ENCODE results near the gene EPS15. TPM values are rescaled to one million over a fixed set of nuclear protein-coding genes. Genes with fewer than 3 reads are reported as not detected.

EPS15 gene
- total RNA-seq, 1 experiment from 2014 or later = 37.1 TPM

DNA sequence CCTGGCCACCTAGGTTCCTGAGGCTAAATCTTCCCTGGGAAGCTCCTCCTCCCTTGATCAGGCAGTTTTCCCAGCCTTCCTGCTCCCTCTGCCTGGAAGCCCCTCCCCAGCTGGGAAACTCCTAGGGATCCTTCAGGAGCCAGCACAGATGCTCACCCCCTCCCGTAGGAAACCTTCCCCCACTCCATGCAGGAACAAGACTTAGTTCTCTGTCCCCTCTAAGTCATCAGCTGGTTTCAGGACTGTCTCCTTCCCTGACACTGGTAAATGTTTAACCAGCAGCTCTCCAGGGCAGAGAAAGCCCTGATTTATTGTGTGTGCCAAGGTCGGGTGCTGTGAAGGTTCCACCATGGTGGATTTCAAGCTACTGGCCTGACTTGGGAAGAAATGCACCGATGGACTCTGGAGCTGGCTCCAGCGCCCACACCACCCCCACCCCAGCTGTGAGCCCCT, 213.7 kb downstream of the EPS15 start (continued):
- TF ChIP-seq E2F1 (CRISPR knock-in tag; IDR thresholded peaks at IDR 0.05) (no peak), CREM (CRISPR knock-in tag; IDR thresholded peaks at IDR 0.05) (no peak), SP1 (CRISPR knock-in tag; conservative IDR thresholded peaks at IDR 0.05) (no peak), TCF7 (CRISPR knock-in tag; IDR thresholded peaks at IDR 0.05; ENCODE audit: low read depth) (no peak), TEAD4 (CRISPR knock-in tag; IDR thresholded peaks at IDR 0.05) (no peak), ZNF396 (CRISPR knock-in tag; IDR thresholded peaks at IDR 0.05; ENCODE audit: borderline replicate concordance) (no peak)
- TF ChIP-seq, protein P1, sequence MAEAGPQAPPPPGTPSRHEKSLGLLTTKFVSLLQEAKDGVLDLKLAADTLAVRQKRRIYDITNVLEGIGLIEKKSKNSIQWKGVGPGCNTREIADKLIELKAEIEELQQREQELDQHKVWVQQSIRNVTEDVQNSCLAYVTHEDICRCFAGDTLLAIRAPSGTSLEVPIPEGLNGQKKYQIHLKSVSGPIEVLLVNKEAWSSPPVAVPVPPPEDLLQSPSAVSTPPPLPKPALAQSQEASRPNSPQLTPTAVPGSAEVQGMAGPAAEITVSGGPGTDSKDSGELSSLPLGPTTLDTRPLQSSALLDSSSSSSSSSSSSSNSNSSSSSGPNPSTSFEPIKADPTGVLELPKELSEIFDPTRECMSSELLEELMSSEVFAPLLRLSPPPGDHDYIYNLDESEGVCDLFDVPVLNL (CRISPR knock-in tag; IDR thresholded peaks at IDR 0.05; ENCODE audit: borderline replicate concordance, low read depth) = no peak
- TF ChIP-seq, protein P2, sequence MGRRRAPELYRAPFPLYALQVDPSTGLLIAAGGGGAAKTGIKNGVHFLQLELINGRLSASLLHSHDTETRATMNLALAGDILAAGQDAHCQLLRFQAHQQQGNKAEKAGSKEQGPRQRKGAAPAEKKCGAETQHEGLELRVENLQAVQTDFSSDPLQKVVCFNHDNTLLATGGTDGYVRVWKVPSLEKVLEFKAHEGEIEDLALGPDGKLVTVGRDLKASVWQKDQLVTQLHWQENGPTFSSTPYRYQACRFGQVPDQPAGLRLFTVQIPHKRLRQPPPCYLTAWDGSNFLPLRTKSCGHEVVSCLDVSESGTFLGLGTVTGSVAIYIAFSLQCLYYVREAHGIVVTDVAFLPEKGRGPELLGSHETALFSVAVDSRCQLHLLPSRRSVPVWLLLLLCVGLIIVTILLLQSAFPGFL (CRISPR knock-in tag; IDR thresholded peaks at IDR 0.05; ENCODE audit: borderline replicate concordance) = no peak

DNA sequence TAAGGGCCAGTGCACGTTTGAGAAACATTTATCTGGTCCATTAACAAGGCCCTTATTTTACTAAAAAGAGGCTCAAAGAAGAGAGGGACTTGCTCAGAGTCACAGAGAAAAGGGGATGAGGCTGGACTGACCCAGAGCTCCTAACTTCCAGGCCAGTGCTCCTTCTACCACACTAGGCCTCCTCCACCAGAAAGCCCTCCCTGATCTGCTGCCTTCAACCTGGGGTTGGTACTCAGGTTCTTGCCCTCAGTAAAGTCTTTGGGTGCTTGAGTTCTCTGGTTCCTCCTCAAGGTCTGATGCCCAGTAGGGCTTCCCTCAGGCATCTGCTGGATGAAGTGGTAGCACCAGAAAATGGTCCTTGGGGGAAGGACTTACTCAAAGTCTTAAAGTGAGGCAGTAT, 214.7 kb downstream of the EPS15 start:
- Mint-ChIP-seq H3K36me3 (no peaks in the 10 kb centered on the region), H3K9me3 (peaks cover under 1% of the 10 kb centered on the region; the same call in 1 of the 2 replicates), H3K27me3 (ENCODE audit: low read depth) (no peaks in the 10 kb centered on the region), H3K4me3 (no peak overlapping the region), H3K4me1 (0 out of 2 replicates have a peak, but pooled peaks cover 3% of the 10 kb centered on the region), H3K27ac (no peak overlapping the region)
- TF ChIP-seq CREM (CRISPR knock-in tag; IDR thresholded peaks at IDR 0.05) = no peak
- TF ChIP-seq PRRX2 (CRISPR knock-in tag; IDR thresholded peaks at IDR 0.05) = no peak
- TF ChIP-seq ZNF425 (CRISPR knock-in tag; conservative IDR thresholded peaks at IDR 0.05) = no peak
- no peak for TF ChIP-seq MAX (CRISPR knock-in tag; IDR thresholded peaks at IDR 0.05)
- no peak for TF ChIP-seq CDX4 (CRISPR knock-in tag; IDR thresholded peaks at IDR 0.05; ENCODE audit: borderline replicate concordance)
- TF ChIP-seq IRF2 (CRISPR knock-in tag; IDR thresholded peaks at IDR 0.05; ENCODE audit: borderline replicate concordance, low read depth) = no peak
- no peak for TF ChIP-seq SOX15 (CRISPR knock-in tag; IDR thresholded peaks at IDR 0.05)
- TF ChIP-seq ZNF121 (CRISPR knock-in tag; IDR thresholded peaks at IDR 0.05) = no peak
- TF ChIP-seq STAT6 (CRISPR knock-in tag; conservative IDR thresholded peaks at IDR 0.05; ENCODE audit: low read depth) = no peak
- DNase-seq (ENCODE audit: low spot score) (no peak), ATAC-seq (no peak)
- CTCF ChIA-PET = interaction anchor here (2.8 kb wide), 1 partner anchor 8 kb away, joined by 46 read pairs; no protein-coding TSS in a partner anchor
- POLR2A ChIA-PET = no interaction called here

Other genes with a start within 250 kb of the EPS15 start
- gene TTC39A, start 188.7 kb downstream of the EPS15 start, total RNA-seq (2021) = 3.4 to 8.4 TPM (median 5.7 TPM) in 3 replicates
- gene OSBPL9, start 97.8 kb upstream of the EPS15 start, total RNA-seq (2021) = 55.6 to 66.7 TPM (median 63.5 TPM) in 3 replicates